Prostate gland (tissue), 2 donors: Measurements from ENCODE around the gene CDC6.

Source experiments
- POLR2A ChIP-seq: fragments of 450-650 bp; IDR thresholded peaks from one replicate; pipeline ENCODE4 v1.6.1; 2016; ENCODE audit warnings: antibody characterized with exemption, mild to moderate bottlenecking
- POLR2AphosphoS5 ChIP-seq: sonication (generic); formaldehyde crosslinking; IDR thresholded peaks from one replicate; pipeline ENCODE4 v1.6.1; 2017; ENCODE audit warnings: antibody characterized with exemption
- TF ChIP-seq, protein P1 (sequence below), 4 experiments: fragments of 200-600 bp in 2 of 4; fragments of 450-650 bp in 2 of 4; sonication (generic) in 2 of 4; IDR thresholded peaks; 1 replicate in 3 of 4; 2 replicates in 1 of 4; pipeline ENCODE4 v1.5.1; 2016 to 2019; ENCODE audit warnings: antibody characterized with exemption in 4 of 4, mild to moderate bottlenecking in 2 of 4, moderate library complexity in 2 of 4

DNA sequence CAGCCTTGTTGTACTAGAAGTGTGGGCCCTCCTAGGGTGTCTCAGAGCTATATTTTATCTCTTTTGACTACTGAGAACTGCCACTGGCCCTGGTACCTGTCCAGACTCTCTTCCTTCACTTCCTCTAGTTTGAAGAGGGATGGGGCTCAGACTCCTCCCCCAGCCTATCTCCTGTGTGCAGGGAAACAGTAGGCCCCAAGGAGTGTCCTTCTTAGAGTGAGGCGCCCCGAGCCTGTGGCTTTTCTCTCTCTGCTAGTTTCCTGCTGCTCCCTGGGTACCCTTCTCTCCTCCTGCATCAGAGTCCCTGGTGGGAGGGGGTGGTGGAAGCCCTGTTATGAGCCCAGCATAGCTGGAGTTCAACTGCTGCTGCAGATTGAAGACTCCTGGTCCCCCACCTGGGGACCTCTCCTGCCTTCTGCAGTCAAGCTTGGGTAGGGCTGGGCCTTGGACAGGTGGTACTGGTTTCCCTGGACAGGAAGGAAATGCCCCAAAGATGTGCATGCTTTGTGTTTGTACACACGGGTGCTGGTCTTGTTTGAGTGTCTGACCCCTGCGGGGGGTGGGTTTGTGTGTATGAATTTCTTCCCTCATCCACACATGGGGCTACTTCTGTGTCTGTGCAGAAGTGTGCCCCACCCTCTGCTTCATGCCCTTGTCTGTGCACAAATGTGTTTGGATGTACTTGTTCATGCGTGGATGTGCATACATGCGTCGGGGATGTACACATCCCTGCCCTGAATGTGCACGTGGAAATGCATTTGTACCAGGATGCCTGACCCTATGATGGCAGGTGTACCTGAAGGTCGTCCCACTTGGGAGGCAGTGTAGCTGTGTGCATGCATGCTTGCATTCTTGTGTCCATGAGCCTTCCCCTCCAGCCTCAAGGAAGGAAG is 28.2 kb downstream of the CDC6 start:
- TF ChIP-seq, protein P1, sequence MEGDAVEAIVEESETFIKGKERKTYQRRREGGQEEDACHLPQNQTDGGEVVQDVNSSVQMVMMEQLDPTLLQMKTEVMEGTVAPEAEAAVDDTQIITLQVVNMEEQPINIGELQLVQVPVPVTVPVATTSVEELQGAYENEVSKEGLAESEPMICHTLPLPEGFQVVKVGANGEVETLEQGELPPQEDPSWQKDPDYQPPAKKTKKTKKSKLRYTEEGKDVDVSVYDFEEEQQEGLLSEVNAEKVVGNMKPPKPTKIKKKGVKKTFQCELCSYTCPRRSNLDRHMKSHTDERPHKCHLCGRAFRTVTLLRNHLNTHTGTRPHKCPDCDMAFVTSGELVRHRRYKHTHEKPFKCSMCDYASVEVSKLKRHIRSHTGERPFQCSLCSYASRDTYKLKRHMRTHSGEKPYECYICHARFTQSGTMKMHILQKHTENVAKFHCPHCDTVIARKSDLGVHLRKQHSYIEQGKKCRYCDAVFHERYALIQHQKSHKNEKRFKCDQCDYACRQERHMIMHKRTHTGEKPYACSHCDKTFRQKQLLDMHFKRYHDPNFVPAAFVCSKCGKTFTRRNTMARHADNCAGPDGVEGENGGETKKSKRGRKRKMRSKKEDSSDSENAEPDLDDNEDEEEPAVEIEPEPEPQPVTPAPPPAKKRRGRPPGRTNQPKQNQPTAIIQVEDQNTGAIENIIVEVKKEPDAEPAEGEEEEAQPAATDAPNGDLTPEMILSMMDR (IDR thresholded peaks at IDR 0.05): no peak
- no peak for TF ChIP-seq POLR2A
- TF ChIP-seq POLR2AphosphoS5: no peak
